GM12878 (cell line): Measurements from ENCODE around the gene IPCEF1. TPM values are rescaled to one million over a fixed set of nuclear protein-coding genes. Genes with fewer than 3 reads are reported as not detected.

Source experiments
- ATAC-seq: fragments of 200-7000 bp; cut with Tn5 transposase; 3 replicates; pipeline ENCODE4 v1.9.1; 2020; ENCODE audit warnings: mild to moderate bottlenecking, moderate library complexity
- BruUV-seq: library from RNA; stranded (reverse); fragments of 400-500 nt; replicated peaks from 2 replicates; lab custom pipeline; 2021; lab: Mats Ljungman, UMichigan
- CTCF ChIA-PET: fragments of 300-600 bp; sonication (Branson Sonifier 250); formaldehyde crosslinking; extraction: SDS; loops from one replicate; lab custom pipeline; 2021; ENCODE audit warnings: inconsistent platforms; lab: Yijun Ruan, JAX
- POLR2A ChIA-PET: fragments of 350-600 bp; formaldehyde crosslinking; extraction: SDS; loops from one replicate; lab custom pipeline; 2021; ENCODE audit warnings: inconsistent platforms; lab: Charles Lee
- RAD21 ChIA-PET: fragments of 300-600 bp; sonication (Branson Sonifier 250); formaldehyde crosslinking; loops from one replicate; lab custom pipeline; 2023; ENCODE audit warnings: antibody characterized with exemption; ENCODE audit not compliant: unreplicated experiment; lab: Charles Lee
- SMC1A ChIA-PET: fragments of 300-600 bp; sonication (Branson Sonifier 250); formaldehyde crosslinking; loops from one replicate; lab custom pipeline; 2023; ENCODE audit not compliant: unreplicated experiment, uncharacterized antibody; lab: Charles Lee
- DNase-seq: peaks from one replicate; pipeline ENCODE4 v3.0.0-alpha.2; 2011; ENCODE audit warnings: low read depth, low spot score
- FAIRE-seq: peaks from 3 replicates; lab custom pipeline; 2011; peaks lifted over from hg19 to GRCh38; lab: Jason Lieb, UNC
- H2AFZ ChIP-seq: 2 replicates; pipeline ENCODE4 v1.6.0; 2011; ENCODE audit warnings: low read depth, low read length, control low read depth; ENCODE audit not compliant: control insufficient read depth
- H3K27ac ChIP-seq: 2 replicates; pipeline ENCODE4 v1.5.1; 2011; ENCODE audit warnings: control low read depth; ENCODE audit not compliant: control insufficient read depth, insufficient read depth
- H3K27me3 ChIP-seq, 2 experiments: replicated peaks in 1 of 2; 2 replicates each; pipeline versions ENCODE4 v1.6.0 to v1.6.1; 2011; ENCODE audit warnings: low read length in 1 of 2; ENCODE audit not compliant: control insufficient read depth in 2 of 2, insufficient read depth in 2 of 2
- H3K36me3 ChIP-seq, 2 experiments: 2 replicates each; pipeline ENCODE4 v1.5.1; 2011; ENCODE audit warnings: low read length in 1 of 2; ENCODE audit not compliant: control insufficient read depth in 2 of 2, insufficient read depth in 2 of 2
- H3K4me1 ChIP-seq: 2 replicates; pipeline ENCODE4 v1.6.1; 2011; ENCODE audit warnings: mild to moderate bottlenecking, low read length, moderate library complexity, mixed read lengths; ENCODE audit not compliant: control insufficient read depth, insufficient read depth
- H3K4me2 ChIP-seq: 2 replicates; pipeline ENCODE4 v1.6.0; 2011; ENCODE audit warnings: control low read depth; ENCODE audit not compliant: control insufficient read depth, insufficient read depth
- H3K4me3 ChIP-seq: fragments of 200-600 bp; sonication (generic); 2 replicates; pipeline ENCODE4 v1.5.1; 2016
- H3K79me2 ChIP-seq: 2 replicates; pipeline ENCODE4 v1.6.0; 2011; ENCODE audit warnings: low read length; ENCODE audit not compliant: control insufficient read depth, insufficient read depth
- H3K9ac ChIP-seq: 2 replicates; pipeline ENCODE4 v1.8.0; 2011; ENCODE audit warnings: low read length, control low read depth, mixed read lengths; ENCODE audit not compliant: control insufficient read depth, insufficient read depth
- H3K9me3 ChIP-seq: replicated peaks from 3 replicates; pipeline ENCODE4 v1.5.1; 2011; ENCODE audit warnings: mild to moderate bottlenecking, low read length; ENCODE audit not compliant: control insufficient read depth, insufficient read depth
- H4K20me1 ChIP-seq: 2 replicates; pipeline ENCODE4 v1.6.0; 2011; ENCODE audit not compliant: control insufficient read depth, insufficient read depth
- ATF2 ChIP-seq: IDR thresholded peaks from 2 replicates; pipeline ENCODE4 v1.6.1; 2012; ENCODE audit warnings: low read length, inconsistent platforms
- BMI1 ChIP-seq: fragments of 450-650 bp; IDR thresholded peaks from 2 replicates; pipeline ENCODE4 v1.6.1; 2016; ENCODE audit warnings: mild to moderate bottlenecking, moderate library complexity, borderline replicate concordance
- EP300 ChIP-seq, 2 experiments: fragments of 150-350 bp in 1 of 2; IDR thresholded peaks; 2 replicates each; pipeline ENCODE4 v1.6.1; 2011 to 2012; ENCODE audit warnings: low read depth in 2 of 2, low read length in 2 of 2, borderline replicate concordance in 1 of 2, improper control_type of control experiment in 1 of 2, inconsistent platforms in 1 of 2; ENCODE audit not compliant: control insufficient read depth in 1 of 2
- MEF2B ChIP-seq: fragments of 450-650 bp; IDR thresholded peaks from 2 replicates; pipeline ENCODE4 v1.6.1; 2018; ENCODE audit warnings: mild to moderate bottlenecking, moderate library complexity; ENCODE audit not compliant: partially characterized antibody, poor library complexity, severe bottlenecking
- NFIC ChIP-seq: IDR thresholded peaks from 2 replicates; pipeline ENCODE4 v1.6.1; 2012; ENCODE audit warnings: low read depth, mild to moderate bottlenecking, inconsistent platforms, low read length, moderate library complexity
- NR2F1 ChIP-seq: fragments of 450-650 bp; conservative IDR thresholded peaks from 2 replicates; pipeline ENCODE4 v1.6.1; 2017; ENCODE audit warnings: mild to moderate bottlenecking
- PAX5 ChIP-seq: IDR thresholded peaks from 2 replicates; pipeline ENCODE4 v1.6.1; 2011; ENCODE audit warnings: low read depth, low read length, borderline replicate concordance
- PAX8 ChIP-seq: fragments of 450-650 bp; IDR thresholded peaks from 2 replicates; pipeline ENCODE4 v1.6.1; 2017; ENCODE audit warnings: mild to moderate bottlenecking, moderate library complexity
- RAD51 ChIP-seq: fragments of 450-650 bp; IDR thresholded peaks from 2 replicates; pipeline ENCODE4 v1.6.1; 2016; ENCODE audit warnings: moderate library complexity, mild to moderate bottlenecking, inconsistent platforms
- SMAD1 ChIP-seq: fragments of 450-650 bp; IDR thresholded peaks from 2 replicates; pipeline ENCODE4 v1.6.1; 2018; ENCODE audit warnings: mild to moderate bottlenecking, low read depth; ENCODE audit not compliant: partially characterized antibody
- TCF7 ChIP-seq: IDR thresholded peaks from 2 replicates; pipeline ENCODE4 v1.6.1; 2014; ENCODE audit warnings: antibody characterized with exemption, borderline replicate concordance
- USF1 ChIP-seq: IDR thresholded peaks from 2 replicates; pipeline ENCODE4 v1.6.1; 2011; ENCODE audit warnings: borderline replicate concordance, low read depth, mild to moderate bottlenecking, moderate library complexity, mixed read lengths, low read length; ENCODE audit not compliant: insufficient read depth; ENCODE audit errors: extremely low read length
- ZBTB4 ChIP-seq: fragments of 450-650 bp; formaldehyde crosslinking; IDR thresholded peaks from 2 replicates; pipeline ENCODE4 v1.4.0; 2022; ENCODE audit warnings: mild to moderate bottlenecking, moderate library complexity
- ZNF207 ChIP-seq: fragments of 450-650 bp; IDR thresholded peaks from 2 replicates; pipeline ENCODE4 v1.6.1; 2014; ENCODE audit warnings: antibody characterized with exemption, mild to moderate bottlenecking, borderline replicate concordance
- WGBS: methylation state at CpG from one replicate; pipeline ENCODE4 v1.1.6; 2016; ENCODE audit warnings: low lambda C conversion rate; ENCODE audit not compliant: insufficient replicate concordance, insufficient coverage; ENCODE audit errors: missing lambda C conversion rate; 5-methylcytosine and 5-hydroxymethylcytosine counted together
- in situ Hi-C: fragments of 300-500 bp; cut with MboI; formaldehyde crosslinking; loops from 9 replicates; pipeline ENCODE4 v1.14.3; 2018; ENCODE audit warnings: mixed read lengths
- intact Hi-C: fragments of 100-400 bp; cut with micrococcal nuclease; formaldehyde crosslinking; loops from one replicate; pipeline ENCODE4 v1.14.2; 2022; ENCODE audit not compliant: unreplicated experiment
- polyA plus RNA-seq, 11 experiments: library from polyadenylated mRNA; depleted of rRNA in 4 of 11; unstranded in 6 of 11; stranded (reverse) in 5 of 11; fragments of >200 nt; fragmentation: Nextera tagmentation in 4 of 11; fragmentation: Illumina TruSeq in 1 of 11; extraction: Ambion mirVana in 4 of 11; extraction: Trizol in 1 of 11; gene quantifications; 1 replicate in 1 of 11; 2 replicates in 10 of 11; pipeline versions ENCODE4 v1.2.1 to v1.2.3, GENCODE V29; 2011 to 2016; ENCODE audit warnings: inconsistent platforms in 2 of 11, missing spikeins in 2 of 11, low read depth in 1 of 11
- total RNA-seq, 4 experiments: library from RNA; depleted of rRNA in 3 of 4; stranded (reverse); fragments of >200 nt in 3 of 4; fragmentation: Illumina TruSeq in 1 of 4; extraction: Trizol in 1 of 4; gene quantifications; 2 replicates each; pipeline versions ENCODE4 v1.2.1 to v1.2.3, GENCODE V29; 2013 to 2021

The IPCEF1 gene
- total and polyA plus RNA-seq, 10 of the 15 experiments (the other 5 are each of a cell fraction or from before 2014, with no cell fraction given): 1.3 to 137 (median 4.2) TPM

GRCh38 chr6:154258064-154258757 lies 98.4 kb downstream of the IPCEF1 start:
- SMC1A ChIA-PET: interaction anchor here (0.6 to 8.0 kb wide), 7 partner anchors 9 to 101 kb away, joined by 3 to 86 read pairs (median 14); no protein-coding TSS in a partner anchor
- Histone ChIP-seq H3K36me3 (no peaks in the 10 kb centered on the region), H3K9me3 (peaks cover 17% of the 10 kb centered on the region), H4K20me1 (no peaks in the 10 kb centered on the region), H3K4me2 (peak overlapping the region; percentile 26), H3K9ac (peak overlapping the region; percentile 27; the same call in 1 of the 2 replicates), H3K27ac (peak overlapping the region; percentile 61), H3K27me3 (no peaks in the 10 kb centered on the region), H2AFZ (no peak overlapping the region; the same call in 1 of the 2 replicates), H3K4me1 (peaks cover 41% of the 10 kb centered on the region), H3K4me3 (no peak overlapping the region), H3K79me2 (no peaks in the 10 kb centered on the region)
- CTCF ChIA-PET: interaction anchor here (0.6 to 1.9 kb wide), 4 partner anchors 10 to 408 kb away, joined by 3 to 19 read pairs (median 8); no protein-coding TSS in a partner anchor
- no peak for DNase-seq
- intact Hi-C loops: no loop called here
- WGBS: 18% methylated on average over 4 of the region's 4 CpGs
- in situ Hi-C loops: no loop called here
- FAIRE-seq: peak; percentile 78
- no TSS peak for BruUV-seq
- RAD21 ChIA-PET: interaction anchor here (0.8 to 3.1 kb wide), 4 partner anchors 9 to 19 kb away, joined by 3 to 30 read pairs (median 8); no protein-coding TSS in a partner anchor
- POLR2A ChIA-PET: interaction anchor here (0.6 to 2.8 kb wide), 5 partner anchors 9 to 126 kb away, joined by 3 to 13 read pairs (median 4); no protein-coding TSS in a partner anchor
- ATAC-seq: peak; percentile 77
- TF ChIP-seq BMI1: peak; percentile 52; the same call in 1 of the 2 replicates
- no peak for TF ChIP-seq ZBTB4 (CRISPR knock-in tag)
- 0 out of 2 replicates have a peak, but pooled peaks have one; percentile 17 for TF ChIP-seq RAD51
- TF ChIP-seq NFIC: peak; percentile 32; the same call in 1 of the 2 replicates
- TF ChIP-seq MEF2B: peak; percentile 92
- peak; percentile 19; the same call in 1 of the 2 replicates for TF ChIP-seq PAX5
- peak; percentile 51; the same call in 1 of the 2 replicates for TF ChIP-seq ATF2
- TF ChIP-seq ZNF207: no peak
- peak in 1 of 2 experiments; percentile 79; a peak in 3 of 4 replicates for TF ChIP-seq EP300 (IDR thresholded peaks at IDR 0.05; ENCODE audit: borderline replicate concordance in 1 of 2, control insufficient read depth in 1 of 2, low read depth in 2 of 2, low read length in 2 of 2)
- TF ChIP-seq SMAD1: no peak
- peak; percentile 92 for TF ChIP-seq NR2F1
- no peak for TF ChIP-seq USF1
- TF ChIP-seq TCF7: no peak
- TF ChIP-seq PAX8: no peak
